GM04504 (cell line): ENCODE measurements around the gene MDFIC.

ENCODE experiments used
- DNase-seq: peaks from one replicate; pipeline ENCODE4 v3.0.0-alpha.2; 2012; ENCODE audit warnings: low read depth

MDFIC gene

DNA sequence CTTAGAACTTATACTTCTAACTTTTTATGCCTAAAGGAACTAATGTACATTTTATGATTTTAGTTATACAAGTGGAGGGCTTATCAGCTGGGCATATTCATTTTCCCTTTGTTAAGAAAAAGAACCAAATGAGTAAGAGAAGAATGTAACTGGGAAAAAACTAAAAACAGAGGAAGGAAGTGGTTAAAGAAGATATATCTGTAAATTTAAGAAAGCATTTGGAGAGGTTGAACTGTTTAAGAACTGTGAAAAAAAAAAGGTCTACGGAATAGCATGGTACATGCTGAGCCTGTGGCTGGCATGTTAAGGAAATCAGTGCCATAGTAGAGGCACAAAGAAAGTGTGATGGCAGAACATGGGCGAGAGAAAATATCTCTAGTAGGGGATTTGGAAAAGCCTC lies 6.2 kb downstream of the MDFIC start:
- no peak for DNase-seq

DNA sequence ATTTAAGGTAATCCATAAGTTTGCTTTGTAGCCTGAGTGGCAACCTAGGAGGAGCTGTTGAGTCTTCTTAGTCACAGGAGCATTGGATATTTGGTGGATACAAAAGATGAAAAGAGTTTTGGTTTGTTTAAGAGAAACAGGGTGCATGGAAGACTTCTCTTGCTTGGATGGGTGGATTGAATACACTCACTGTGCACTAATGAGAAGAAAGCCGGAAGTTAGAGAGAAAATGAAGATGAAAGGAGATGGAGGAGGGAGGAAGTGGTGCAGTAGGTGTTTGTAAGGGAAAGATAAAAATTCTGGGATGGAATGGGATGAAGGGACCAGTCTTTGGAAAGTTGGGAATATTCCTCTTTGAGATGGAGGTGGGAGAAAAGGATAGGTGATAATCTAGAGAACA lies 7.7 kb downstream of the MDFIC start:
- no peak for DNase-seq

DNA sequence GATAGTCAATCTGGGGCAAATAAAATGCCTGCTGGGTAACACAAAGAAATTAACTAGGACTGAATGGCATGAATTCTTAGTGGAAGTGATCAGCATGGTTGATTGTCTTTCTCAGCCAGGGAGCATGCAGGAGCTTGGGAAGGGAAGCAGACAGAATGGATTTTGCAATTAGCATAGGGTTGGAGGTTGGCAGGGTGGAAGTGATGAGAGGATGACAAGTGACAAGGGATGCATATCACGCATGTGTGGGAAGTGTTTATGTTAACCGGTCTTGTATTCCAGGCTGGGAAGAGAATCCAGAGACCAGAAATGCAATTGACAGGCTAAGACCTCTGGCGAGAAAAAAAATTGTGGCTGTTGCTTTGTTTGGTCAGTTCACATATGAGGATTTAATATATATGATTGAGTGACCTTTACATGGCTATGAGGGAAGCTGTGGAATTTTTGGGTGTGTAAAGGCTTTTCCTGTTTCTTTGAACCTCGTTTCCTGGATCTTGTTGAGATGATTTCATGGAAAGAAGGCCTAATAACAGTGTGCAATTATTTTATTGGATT lies 8.3 kb downstream of the MDFIC start:
- no peak for DNase-seq

GRCh38 chr7:114930829-114931655 lies 9.1 kb downstream of the MDFIC start:
- DNase-seq: no peak

- no peak for DNase-seq
These were observed 9.7 kb downstream of the MDFIC start for GRCh38 chr7:114931656-114932011.

GRCh38 chr7:114932991-114933390 lies 11.1 kb downstream of the MDFIC start:
- no peak for DNase-seq

GRCh38 chr7:114933658-114934057 lies 11.8 kb downstream of the MDFIC start:
- no peak for DNase-seq

- no peak for DNase-seq
These were observed 12.2 kb downstream of the MDFIC start for GRCh38 chr7:114934086-114934485.

DNA sequence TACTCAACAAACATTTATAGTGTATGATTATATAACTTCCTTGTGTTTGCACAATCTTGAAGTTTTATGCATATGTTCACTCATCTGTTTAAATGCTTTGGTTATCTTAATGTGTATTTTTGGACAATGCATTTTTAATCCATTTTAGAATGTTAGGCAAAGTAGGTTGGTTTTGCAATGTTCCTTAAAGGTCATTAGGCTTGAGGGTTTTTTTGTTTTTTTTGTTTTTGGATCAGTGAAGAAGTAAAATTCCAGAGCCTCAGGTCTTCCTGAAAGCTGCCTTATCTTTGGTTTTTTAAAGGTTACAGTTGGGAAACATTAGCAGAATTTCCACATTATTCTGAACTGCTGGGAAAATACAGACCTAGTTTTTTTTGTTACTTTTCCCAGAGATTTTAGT lies 12.8 kb downstream of the MDFIC start:
- DNase-seq: no peak

GRCh38 chr7:114936471-114936870 lies 14.6 kb downstream of the MDFIC start:
- DNase-seq: no peak

DNA sequence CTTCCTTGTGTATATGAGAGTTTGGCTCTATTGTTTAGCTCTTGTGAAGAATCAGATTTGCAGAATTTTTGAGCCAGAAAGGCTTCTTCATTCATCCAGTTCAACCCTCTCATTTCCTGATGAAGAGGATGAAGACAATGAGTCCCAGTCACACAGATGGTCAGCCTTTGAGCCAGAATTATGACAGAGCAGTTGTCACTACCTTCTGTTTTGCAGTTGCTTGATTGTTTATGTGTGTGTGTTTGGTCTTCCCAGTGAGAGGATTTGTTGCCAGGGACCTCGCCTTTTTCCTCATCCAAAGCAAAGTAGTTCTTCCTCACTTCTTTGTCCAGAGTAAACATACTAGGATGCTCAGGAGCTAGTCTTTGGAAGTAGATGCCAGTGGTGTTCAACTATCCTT lies 15.6 kb downstream of the MDFIC start:
- no peak for DNase-seq

DNA sequence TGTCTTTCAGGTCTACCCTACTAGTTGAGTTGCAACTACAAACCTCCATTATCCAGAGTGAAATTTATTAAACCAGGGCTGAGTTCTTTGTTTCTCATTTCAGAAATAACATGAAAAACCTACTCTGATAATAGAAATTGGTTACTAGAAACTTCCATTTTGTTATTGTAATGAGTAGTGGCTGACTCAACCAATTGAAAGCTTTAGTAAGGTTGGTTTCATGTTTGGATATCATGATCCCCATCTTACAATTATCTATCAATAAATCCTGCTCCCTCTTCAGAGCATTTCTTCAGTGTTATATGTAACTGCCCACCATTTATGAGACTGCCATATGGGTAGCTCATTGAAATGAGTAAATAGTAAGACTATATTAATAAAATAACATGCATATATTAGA lies 16.9 kb downstream of the MDFIC start:
- no peak for DNase-seq

DNA sequence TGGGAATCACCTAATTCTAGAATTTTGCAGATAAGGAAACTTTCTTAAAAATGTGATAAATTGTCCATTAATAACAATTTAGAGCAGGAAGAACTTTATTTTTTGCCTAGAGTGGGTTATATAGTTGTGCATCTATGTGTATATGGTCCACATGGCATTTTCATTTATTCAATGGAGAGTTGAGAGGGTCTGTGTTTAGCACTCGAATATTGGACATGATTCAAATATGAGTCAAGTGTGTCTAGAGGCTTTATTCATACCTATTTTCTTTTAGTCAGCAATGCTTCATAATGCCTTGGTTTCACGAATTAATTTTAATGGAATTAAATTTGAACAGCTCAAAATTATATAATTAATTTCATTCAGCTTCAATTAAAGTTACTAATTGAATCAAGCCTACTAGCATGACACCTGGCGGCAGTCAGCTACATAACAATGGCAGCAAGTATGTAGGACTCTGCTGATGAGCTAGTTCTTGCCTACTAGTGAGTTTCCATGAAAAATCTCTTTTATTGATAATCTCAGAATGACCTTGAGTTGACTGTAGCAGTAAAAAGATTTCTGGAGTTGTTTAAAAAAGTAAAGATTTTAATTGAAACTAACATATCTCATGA lies 17.7 kb downstream of the MDFIC start:
- DNase-seq: no peak

GRCh38 chr7:114940220-114940619 lies 18.3 kb downstream of the MDFIC start:
- DNase-seq: no peak

DNA sequence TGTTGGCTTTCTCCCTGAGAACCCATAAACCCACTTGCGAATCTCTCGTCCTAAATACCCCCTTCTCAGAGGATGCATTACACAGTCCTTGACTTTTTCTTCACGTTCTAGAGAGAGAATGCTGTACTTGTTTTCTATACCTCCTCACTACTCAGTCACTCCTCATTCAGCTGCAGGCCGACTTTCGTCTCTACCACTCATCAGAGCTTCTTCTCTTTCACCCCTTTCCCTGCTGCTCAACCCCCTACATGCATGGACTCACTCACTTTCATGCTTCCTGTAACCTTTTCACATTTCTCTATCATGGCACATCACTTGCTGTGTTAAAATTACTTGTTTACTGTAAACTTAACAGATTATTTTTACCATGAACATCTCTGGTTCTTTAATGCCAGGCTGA lies 19.8 kb downstream of the MDFIC start:
- no peak for DNase-seq

GRCh38 chr7:114942446-114943175 lies 20.7 kb downstream of the MDFIC start:
- no peak for DNase-seq

- DNase-seq: no peak
These were observed 21.6 kb downstream of the MDFIC start for GRCh38 chr7:114943530-114943929.

DNA sequence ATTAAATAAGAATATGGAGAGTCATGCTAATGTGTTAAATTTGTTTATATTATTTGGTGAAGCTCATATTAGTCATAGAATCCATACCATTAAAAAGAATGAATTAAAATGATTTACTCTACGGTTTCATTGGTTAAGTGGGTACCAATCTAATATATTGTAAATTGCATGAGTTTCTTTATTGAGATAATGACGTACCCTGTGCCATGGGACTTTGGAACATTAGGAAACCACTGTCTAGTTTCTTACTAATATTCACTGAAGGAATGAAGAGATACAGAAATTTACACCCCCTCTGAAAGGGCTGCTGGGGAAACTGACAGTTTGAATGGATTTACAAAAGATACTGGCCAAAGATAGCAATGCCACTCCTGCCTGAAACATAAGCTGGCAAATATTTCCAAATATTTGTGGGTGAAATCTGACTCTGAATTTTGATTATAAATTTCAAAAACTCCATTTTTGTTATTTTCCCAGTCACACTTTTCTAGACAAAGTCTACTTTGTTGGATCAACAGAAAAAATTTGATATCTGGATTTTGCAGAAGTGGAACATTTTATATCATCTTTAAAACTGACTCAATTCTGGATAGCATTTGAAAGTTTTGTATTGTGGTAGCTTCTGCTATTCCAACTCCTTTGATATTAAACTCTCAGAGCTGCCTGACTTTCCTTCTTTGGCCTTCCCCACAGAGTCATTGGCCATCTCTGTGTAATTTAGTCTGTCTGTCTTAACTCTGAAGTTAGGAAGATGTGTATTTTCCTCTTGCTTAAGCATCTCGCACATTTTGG lies 22.3 kb downstream of the MDFIC start:
- no peak for DNase-seq

- DNase-seq: peak; percentile 89
These were observed 23.1 kb downstream of the MDFIC start for GRCh38 chr7:114944745-114945625.

DNA sequence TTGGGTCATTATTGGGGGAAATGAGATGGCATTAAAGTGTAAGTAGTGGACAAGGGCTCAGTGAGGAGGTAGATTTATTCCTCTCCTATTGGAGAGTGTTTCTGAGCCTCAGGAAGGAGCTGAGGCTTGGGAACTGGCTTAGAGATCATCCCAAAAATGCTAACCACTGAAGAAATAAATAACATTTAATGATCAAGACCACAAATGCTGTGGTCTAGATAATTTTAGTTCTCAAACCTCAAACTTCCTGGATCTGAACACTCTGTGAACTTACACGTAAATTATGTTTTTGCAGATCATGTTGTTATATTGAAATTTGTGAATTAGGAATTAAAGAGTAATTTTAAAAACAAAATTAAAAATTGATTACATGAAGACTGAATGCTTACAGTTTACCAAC lies 27.3 kb downstream of the MDFIC start:
- peak; percentile 28 for DNase-seq

DNA sequence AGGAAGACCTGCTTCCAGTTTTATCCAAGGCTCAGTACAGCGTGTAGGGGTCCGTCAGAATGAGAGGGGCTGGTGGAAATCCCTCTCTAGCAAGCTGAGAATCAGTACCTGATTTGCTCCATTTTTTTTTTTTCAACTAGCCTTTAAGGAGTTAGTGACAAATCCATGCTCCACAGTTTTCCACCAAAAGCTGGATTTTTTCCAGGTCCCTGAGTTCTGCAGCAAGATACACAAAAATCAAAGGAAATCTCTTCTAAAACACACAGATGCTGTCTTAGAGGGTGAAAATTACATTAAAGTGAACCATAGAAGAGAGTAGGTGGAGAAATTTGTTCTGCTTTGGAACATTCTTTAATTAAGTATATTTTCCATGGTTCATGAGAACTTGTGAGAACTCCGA lies 30.4 kb downstream of the MDFIC start:
- no peak for DNase-seq
